ENCODE measurements around the gene ADAMTS1.

Gene ADAMTS1

DNA sequence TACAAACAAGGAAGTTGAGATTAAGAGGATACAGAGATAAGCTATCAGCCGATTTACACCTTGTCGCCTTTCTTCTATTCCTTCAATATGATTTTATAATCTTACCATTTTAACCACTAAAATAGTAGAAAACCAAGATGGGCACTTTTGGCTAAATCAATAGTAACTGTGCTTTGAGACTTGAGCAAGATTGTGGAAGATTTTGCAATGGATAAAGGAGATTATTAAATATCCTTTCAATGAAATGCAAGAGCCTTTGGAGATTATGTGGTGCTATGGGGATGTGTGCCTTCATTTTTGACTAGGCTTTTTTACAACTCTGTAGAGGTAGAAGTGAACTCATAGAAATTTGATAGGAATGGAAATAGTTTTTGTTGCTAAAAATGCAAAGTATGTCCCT is 33.7 kb downstream of the ADAMTS1 start:
- no peak overlapping the region for H3K27ac ChIP-seq (replicated peaks; ENCODE audit: low read length)
- H2AFZ ChIP-seq (ENCODE audit: low read length) = no peak overlapping the region
- H3K18ac ChIP-seq (ENCODE audit: low read length) = no peak overlapping the region
- no peak overlapping the region for H3K4me2 ChIP-seq (ENCODE audit: insufficient read depth, low read length, poor library complexity, severe bottlenecking)
- H3K27me3 ChIP-seq (ENCODE audit: control insufficient read depth in 3 of 3, insufficient read depth in 3 of 3, low read depth in 1 of 3, low read length in 3 of 3) = peaks cover 0 to 3% (median 0%) of the 10 kb centered on the region in 3 experiments
- H3K4me1 ChIP-seq (ENCODE audit: control insufficient read depth in 2 of 2, insufficient read depth in 1 of 2, low read depth in 1 of 2, low read length in 2 of 2) = no peaks in the 10 kb centered on the region
- H4K8ac ChIP-seq (ENCODE audit: low read depth, low read length) = no peak overlapping the region
- H2BK5ac ChIP-seq (ENCODE audit: low read length) = no peak overlapping the region
- no peak overlapping the region for H3K23ac ChIP-seq (ENCODE audit: low read depth, low read length, poor library complexity)
- no peaks in the 10 kb centered on the region for H3K36me3 ChIP-seq (replicated peaks in 1 of 2; ENCODE audit: control insufficient read depth in 2 of 2, insufficient read depth in 2 of 2, low read length in 2 of 2)
- DNase-seq (ENCODE audit: low spot score) = no peak
- no peak overlapping the region for H2AK5ac ChIP-seq (ENCODE audit: low read depth, low read length)
- no peak overlapping the region for H2BK15ac ChIP-seq (ENCODE audit: low read length)
- H2BK120ac ChIP-seq (ENCODE audit: low read depth, low read length) = no peak overlapping the region
- H3K79me1 ChIP-seq (ENCODE audit: low read depth, low read length) = no peaks in the 10 kb centered on the region
- no peak overlapping the region for H4K91ac ChIP-seq (ENCODE audit: low read depth, low read length, poor library complexity)
- no CpG with 5 or more reads among the region's 2 CpGs for WGBS, 2 donors (ENCODE audit: extremely low coverage in 2 of 2, insufficient read length in 2 of 2, insufficient replicate concordance in 1 of 2)
- no peak overlapping the region for H3K9ac ChIP-seq (ENCODE audit: low read depth, low read length, poor library complexity)
- H3K4me3 ChIP-seq (ENCODE audit: low read length in 2 of 2) = no peak overlapping the region
- H3K14ac ChIP-seq (ENCODE audit: low read length) = no peak overlapping the region
- no peak overlapping the region for H3K4ac ChIP-seq (ENCODE audit: low read length)
- no peak overlapping the region for H2BK12ac ChIP-seq (ENCODE audit: low read length)
- H3K9me3 ChIP-seq (replicated peaks in 1 of 2; ENCODE audit: control insufficient read depth in 2 of 2, insufficient read depth in 1 of 2, low read depth in 1 of 2, low read length in 2 of 2) = no peaks in the 10 kb centered on the region

DNA sequence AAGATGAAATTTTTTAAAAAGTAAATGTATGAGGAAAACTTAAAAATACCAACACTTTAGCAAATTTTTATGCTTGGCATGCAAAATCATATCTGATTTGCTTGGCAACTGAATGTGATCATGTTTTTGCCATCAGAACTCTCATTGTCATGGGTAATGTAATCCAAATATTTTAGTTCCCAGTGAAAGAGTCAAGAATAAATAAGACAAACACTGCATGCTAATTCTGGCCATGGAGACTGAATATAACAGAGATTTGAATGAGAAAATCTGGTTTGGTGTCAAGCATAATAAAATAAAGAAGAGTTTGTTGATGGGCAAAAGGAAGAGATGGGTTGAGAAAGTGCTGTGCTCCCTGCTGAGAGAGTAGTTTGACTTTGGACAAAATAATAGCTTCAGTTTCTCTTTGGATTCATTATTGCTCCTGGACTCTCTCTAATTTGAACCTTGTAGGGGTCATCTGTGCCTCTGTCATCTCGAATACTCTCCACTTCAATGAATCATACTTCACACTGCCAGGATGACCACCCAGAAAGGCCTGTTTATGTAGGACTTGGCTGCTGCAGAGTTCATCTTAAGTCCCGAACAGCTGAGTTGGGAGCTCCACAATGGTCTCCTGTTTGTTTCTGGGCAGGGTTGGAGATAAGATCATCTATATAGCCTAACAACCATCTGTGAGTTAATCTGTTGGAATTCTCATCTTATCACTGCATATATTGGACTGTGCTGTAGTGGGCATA is 34.4 kb downstream of the ADAMTS1 start:
- no CpG with 5 or more reads among the region's 2 CpGs for WGBS, 2 donors (ENCODE audit: extremely low coverage in 2 of 2, insufficient read length in 2 of 2, insufficient replicate concordance in 1 of 2)
- no peaks in the 10 kb centered on the region for H3K9me3 ChIP-seq (replicated peaks in 1 of 2; ENCODE audit: control insufficient read depth in 2 of 2, insufficient read depth in 1 of 2, low read depth in 1 of 2, low read length in 2 of 2)
- H3K9ac ChIP-seq (ENCODE audit: low read depth, low read length, poor library complexity) = no peak overlapping the region
- no peak overlapping the region for H2BK120ac ChIP-seq (ENCODE audit: low read depth, low read length)
- no peak for DNase-seq (ENCODE audit: low spot score)
- no peak overlapping the region for H2BK15ac ChIP-seq (ENCODE audit: low read length)
- no peaks in the 10 kb centered on the region for H3K36me3 ChIP-seq (replicated peaks in 1 of 2; ENCODE audit: control insufficient read depth in 2 of 2, insufficient read depth in 2 of 2, low read length in 2 of 2)
- no peak overlapping the region for H4K91ac ChIP-seq (ENCODE audit: low read depth, low read length, poor library complexity)
- H3K4me1 ChIP-seq (ENCODE audit: control insufficient read depth in 2 of 2, insufficient read depth in 1 of 2, low read depth in 1 of 2, low read length in 2 of 2) = no peaks in the 10 kb centered on the region
- no peak overlapping the region for H3K18ac ChIP-seq (ENCODE audit: low read length)
- no peak overlapping the region for H3K4ac ChIP-seq (ENCODE audit: low read length)
- H2AFZ ChIP-seq (ENCODE audit: low read length) = no peak overlapping the region
- H3K4me3 ChIP-seq (ENCODE audit: low read length in 2 of 2) = no peak overlapping the region
- H3K4me2 ChIP-seq (ENCODE audit: insufficient read depth, low read length, poor library complexity, severe bottlenecking) = no peak overlapping the region
- H3K79me1 ChIP-seq (ENCODE audit: low read depth, low read length) = no peaks in the 10 kb centered on the region
- no peak overlapping the region for H2BK12ac ChIP-seq (ENCODE audit: low read length)
- peaks cover 0 to 3% (median 0%) of the 10 kb centered on the region in 3 experiments for H3K27me3 ChIP-seq (ENCODE audit: control insufficient read depth in 3 of 3, insufficient read depth in 3 of 3, low read depth in 1 of 3, low read length in 3 of 3)
- no peak overlapping the region for H3K14ac ChIP-seq (ENCODE audit: low read length)
- H3K27ac ChIP-seq (replicated peaks; ENCODE audit: low read length) = no peak overlapping the region
- no peak overlapping the region for H2AK5ac ChIP-seq (ENCODE audit: low read depth, low read length)
- no peak overlapping the region for H2BK5ac ChIP-seq (ENCODE audit: low read length)
- H3K23ac ChIP-seq (ENCODE audit: low read depth, low read length, poor library complexity) = no peak overlapping the region
- H4K8ac ChIP-seq (ENCODE audit: low read depth, low read length) = no peak overlapping the region

DNA sequence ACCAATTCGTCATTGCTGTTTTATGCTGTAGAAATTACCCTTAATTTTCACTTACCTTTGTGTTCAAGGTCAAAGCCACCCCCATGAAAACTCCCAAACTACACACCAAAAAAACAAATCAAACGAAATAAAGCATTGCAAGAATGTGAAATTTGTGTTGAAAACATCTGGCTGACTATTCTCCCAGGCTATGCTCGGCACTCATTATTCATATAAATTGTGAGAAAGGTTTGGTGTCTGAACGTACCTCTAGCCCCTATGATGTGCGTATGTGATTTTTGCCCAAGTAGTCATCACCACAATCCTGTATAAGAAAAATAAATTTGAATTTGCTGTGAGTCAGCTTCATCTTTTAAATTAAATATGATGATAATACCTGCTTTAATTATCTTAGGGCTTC is 34.9 kb downstream of the ADAMTS1 start:
- Histone ChIP-seq H2BK12ac (ENCODE audit: low read length) (no peak overlapping the region), H2AFZ (ENCODE audit: low read length) (no peak overlapping the region), H4K91ac (ENCODE audit: low read depth, low read length, poor library complexity) (no peak overlapping the region), H3K79me1 (ENCODE audit: low read depth, low read length) (no peaks in the 10 kb centered on the region), H2BK120ac (ENCODE audit: low read depth, low read length) (no peak overlapping the region), H3K27ac (replicated peaks; ENCODE audit: low read length) (no peak overlapping the region), H2AK5ac (ENCODE audit: low read depth, low read length) (no peak overlapping the region), H3K18ac (ENCODE audit: low read length) (no peak overlapping the region), H3K36me3 (replicated peaks in 1 of 2; ENCODE audit: control insufficient read depth in 2 of 2, insufficient read depth in 2 of 2, low read length in 2 of 2) (no peaks in the 10 kb centered on the region), H2BK15ac (ENCODE audit: low read length) (no peak overlapping the region), H4K8ac (ENCODE audit: low read depth, low read length) (no peak overlapping the region), H3K4me1 (ENCODE audit: control insufficient read depth in 2 of 2, insufficient read depth in 1 of 2, low read depth in 1 of 2, low read length in 2 of 2) (no peaks in the 10 kb centered on the region), H3K4me2 (ENCODE audit: insufficient read depth, low read length, poor library complexity, severe bottlenecking) (no peak overlapping the region), H3K9me3 (replicated peaks in 1 of 2; ENCODE audit: control insufficient read depth in 2 of 2, insufficient read depth in 1 of 2, low read depth in 1 of 2, low read length in 2 of 2) (no peaks in the 10 kb centered on the region), H3K4ac (ENCODE audit: low read length) (no peak overlapping the region), H3K27me3 (ENCODE audit: control insufficient read depth in 3 of 3, insufficient read depth in 3 of 3, low read depth in 1 of 3, low read length in 3 of 3) (peaks cover 0 to 3% (median 0%) of the 10 kb centered on the region in 3 experiments), H3K9ac (ENCODE audit: low read depth, low read length, poor library complexity) (no peak overlapping the region), H3K4me3 (ENCODE audit: low read length in 2 of 2) (no peak overlapping the region), H2BK5ac (ENCODE audit: low read length) (no peak overlapping the region), H3K14ac (ENCODE audit: low read length) (no peak overlapping the region), H3K23ac (ENCODE audit: low read depth, low read length, poor library complexity) (no peak overlapping the region)
- DNase-seq (ENCODE audit: low spot score) = no peak
- no CpG with 5 or more reads among the region's 5 CpGs for WGBS, 2 donors (ENCODE audit: extremely low coverage in 2 of 2, insufficient read length in 2 of 2, insufficient replicate concordance in 1 of 2)

DNA sequence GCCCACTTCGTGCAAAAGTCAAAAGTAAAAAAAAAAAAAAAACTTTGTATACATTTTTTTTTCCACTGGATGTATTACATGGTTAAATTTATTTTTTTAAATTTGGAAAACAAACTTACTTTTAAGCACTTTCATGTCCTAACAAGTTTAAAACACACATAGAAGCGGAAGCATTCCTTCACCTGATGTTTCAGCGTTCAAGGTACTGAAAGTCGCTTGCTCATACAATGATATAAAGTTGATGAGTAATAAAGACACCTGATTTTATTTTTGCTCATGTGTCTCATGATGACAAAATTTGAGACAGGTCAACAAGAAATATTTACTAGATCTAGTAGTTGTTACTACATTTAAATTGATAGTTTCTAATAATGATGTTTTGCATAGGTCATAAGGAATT is 35.5 kb downstream of the ADAMTS1 start:
- Histone ChIP-seq H2AFZ (ENCODE audit: low read length) (no peak overlapping the region), H3K18ac (ENCODE audit: low read length) (no peak overlapping the region), H3K23ac (ENCODE audit: low read depth, low read length, poor library complexity) (no peak overlapping the region), H3K14ac (ENCODE audit: low read length) (no peak overlapping the region), H3K36me3 (replicated peaks in 1 of 2; ENCODE audit: control insufficient read depth in 2 of 2, insufficient read depth in 2 of 2, low read length in 2 of 2) (no peaks in the 10 kb centered on the region), H2AK5ac (ENCODE audit: low read depth, low read length) (no peak overlapping the region), H3K4ac (ENCODE audit: low read length) (no peak overlapping the region), H2BK120ac (ENCODE audit: low read depth, low read length) (no peak overlapping the region), H3K4me3 (ENCODE audit: low read length in 2 of 2) (no peak overlapping the region), H4K91ac (ENCODE audit: low read depth, low read length, poor library complexity) (no peak overlapping the region), H2BK15ac (ENCODE audit: low read length) (no peak overlapping the region), H2BK12ac (ENCODE audit: low read length) (no peak overlapping the region), H4K8ac (ENCODE audit: low read depth, low read length) (no peak overlapping the region), H3K27me3 (ENCODE audit: control insufficient read depth in 3 of 3, insufficient read depth in 3 of 3, low read depth in 1 of 3, low read length in 3 of 3) (peaks cover 0 to 3% (median 0%) of the 10 kb centered on the region in 3 experiments), H3K9ac (ENCODE audit: low read depth, low read length, poor library complexity) (no peak overlapping the region), H3K4me1 (ENCODE audit: control insufficient read depth in 2 of 2, insufficient read depth in 1 of 2, low read depth in 1 of 2, low read length in 2 of 2) (no peaks in the 10 kb centered on the region), H2BK5ac (ENCODE audit: low read length) (no peak overlapping the region), H3K79me1 (ENCODE audit: low read depth, low read length) (no peaks in the 10 kb centered on the region), H3K9me3 (replicated peaks in 1 of 2; ENCODE audit: control insufficient read depth in 2 of 2, insufficient read depth in 1 of 2, low read depth in 1 of 2, low read length in 2 of 2) (no peaks in the 10 kb centered on the region), H3K27ac (replicated peaks; ENCODE audit: low read length) (no peak overlapping the region), H3K4me2 (ENCODE audit: insufficient read depth, low read length, poor library complexity, severe bottlenecking) (no peak overlapping the region)
- DNase-seq (ENCODE audit: low spot score) = no peak
- WGBS, 2 donors (ENCODE audit: extremely low coverage in 2 of 2, insufficient read length in 2 of 2, insufficient replicate concordance in 1 of 2) = no CpG with 5 or more reads among the region's 4 CpGs

Data from neuronal stem cell (in vitro differentiated cells).